HG02678 (cell line): ENCODE results near the gene NR2E3.

Experiments used
- ATAC-seq: cut with Tn5 transposase; IDR thresholded peaks from one replicate; pipeline ENCODE4 v1.9.1; 2021; ENCODE audit warnings: mild to moderate bottlenecking, moderate library complexity; ENCODE audit not compliant: unreplicated experiment

The NR2E3 gene

GRCh38 chr15:71810256-71811035, at the start of gene NR2E3:
TSS of gene NR2E3 (plus strand) at chr15:71810554. CDS start at chr15:71810744, 190 bp downstream.
- no peak for ATAC-seq

DNA sequence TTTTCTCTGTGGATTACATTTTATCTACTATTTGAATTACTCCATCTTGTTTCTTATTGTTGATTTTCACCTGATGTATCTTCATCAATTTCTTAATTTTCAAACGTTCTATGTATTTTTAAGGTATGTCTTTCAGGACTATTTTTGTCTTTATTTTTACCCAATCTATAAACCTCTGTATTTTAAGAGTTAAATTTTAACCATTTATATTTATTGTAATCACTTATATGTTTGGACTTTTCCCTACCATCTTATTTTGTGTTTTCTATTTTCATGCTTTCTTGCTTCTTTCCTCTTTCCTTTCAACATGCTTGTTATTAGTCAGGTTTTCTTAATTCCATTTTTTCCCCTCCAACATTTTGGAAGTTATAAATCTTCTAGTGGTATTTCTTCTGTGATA, 49.5 kb upstream of the NR2E3 start:
- no peak for ATAC-seq

DNA sequence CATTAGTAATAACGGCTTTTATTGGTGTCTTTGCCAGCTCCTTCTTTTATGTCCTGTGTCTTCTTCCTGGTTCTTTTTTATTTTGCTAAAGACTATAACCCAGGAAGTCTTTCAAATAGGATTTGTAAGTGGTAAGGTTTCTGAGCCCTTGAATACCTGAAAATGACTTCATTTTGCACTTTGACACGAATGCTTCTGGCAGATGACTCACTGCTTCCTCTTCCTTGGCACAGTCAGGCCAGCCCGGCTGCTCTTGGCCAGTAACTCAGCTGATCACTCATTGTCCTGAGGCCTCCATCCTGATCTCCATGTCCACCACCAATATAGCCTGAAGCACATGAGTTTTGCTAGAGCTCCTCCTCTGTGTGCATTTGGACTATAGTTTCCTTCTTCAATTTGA, 48.7 kb upstream of the NR2E3 start:
- ATAC-seq: no peak

DNA sequence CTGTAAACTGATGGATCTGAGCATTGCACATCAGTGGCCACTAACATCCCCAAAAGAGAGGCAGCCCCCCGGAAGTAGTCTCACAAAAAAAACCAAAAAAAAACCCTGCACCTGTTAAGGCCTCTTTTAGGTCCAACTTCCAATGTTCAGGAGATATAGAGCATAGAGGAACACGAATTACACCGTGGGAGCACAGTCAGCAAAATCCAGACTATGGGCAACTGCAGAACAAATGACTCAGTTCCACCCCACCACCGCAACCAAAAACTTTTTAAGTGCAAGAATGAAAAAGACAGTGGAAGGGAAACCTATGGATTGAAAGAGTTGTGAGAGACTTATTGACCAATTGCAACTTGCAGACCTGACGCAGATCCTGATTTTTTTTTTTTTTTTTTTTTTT, 42.2 kb upstream of the NR2E3 start:
- no peak for ATAC-seq

DNA sequence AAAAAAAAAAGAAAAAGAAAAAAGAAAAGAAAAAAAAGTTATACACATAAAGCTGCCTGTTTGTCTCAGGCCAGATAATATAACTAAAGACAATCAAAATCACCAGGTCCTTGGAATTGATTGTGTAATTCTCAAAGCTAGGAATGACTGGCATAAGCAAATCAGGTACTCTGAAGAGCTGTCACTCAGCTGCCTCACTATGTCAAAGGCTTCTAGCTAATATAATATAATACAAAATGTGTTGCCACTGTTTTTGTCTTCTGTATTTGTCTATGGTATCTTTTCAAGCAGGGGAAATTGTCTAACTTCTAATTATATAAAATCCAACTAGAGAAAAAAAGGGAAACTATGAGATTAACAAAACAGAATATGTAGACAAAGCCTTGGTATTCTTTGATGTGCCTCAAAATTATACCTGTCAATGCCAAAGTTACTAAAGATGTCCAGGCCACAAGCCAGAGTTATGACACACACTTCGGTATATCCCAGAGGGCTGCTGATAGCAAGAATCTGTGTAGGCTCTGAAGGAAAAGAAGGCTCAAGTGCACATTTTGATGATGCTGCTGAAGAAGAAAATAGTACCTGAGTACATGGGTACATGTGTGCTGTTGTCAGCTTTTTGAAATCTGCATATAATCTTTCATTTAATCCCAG, 37.0 kb upstream of the NR2E3 start:
- no peak for ATAC-seq

GRCh38 chr15:71775856-71776255, 34.5 kb upstream of the NR2E3 start:
- ATAC-seq: no peak

GRCh38 chr15:71776304-71776703, 34.0 kb upstream of the NR2E3 start:
- ATAC-seq: no peak

GRCh38 chr15:71777216-71777943, 33.0 kb upstream of the NR2E3 start:
- ATAC-seq: no peak

GRCh38 chr15:71779073-71779797, 31.1 kb upstream of the NR2E3 start:
- ATAC-seq: no peak

DNA sequence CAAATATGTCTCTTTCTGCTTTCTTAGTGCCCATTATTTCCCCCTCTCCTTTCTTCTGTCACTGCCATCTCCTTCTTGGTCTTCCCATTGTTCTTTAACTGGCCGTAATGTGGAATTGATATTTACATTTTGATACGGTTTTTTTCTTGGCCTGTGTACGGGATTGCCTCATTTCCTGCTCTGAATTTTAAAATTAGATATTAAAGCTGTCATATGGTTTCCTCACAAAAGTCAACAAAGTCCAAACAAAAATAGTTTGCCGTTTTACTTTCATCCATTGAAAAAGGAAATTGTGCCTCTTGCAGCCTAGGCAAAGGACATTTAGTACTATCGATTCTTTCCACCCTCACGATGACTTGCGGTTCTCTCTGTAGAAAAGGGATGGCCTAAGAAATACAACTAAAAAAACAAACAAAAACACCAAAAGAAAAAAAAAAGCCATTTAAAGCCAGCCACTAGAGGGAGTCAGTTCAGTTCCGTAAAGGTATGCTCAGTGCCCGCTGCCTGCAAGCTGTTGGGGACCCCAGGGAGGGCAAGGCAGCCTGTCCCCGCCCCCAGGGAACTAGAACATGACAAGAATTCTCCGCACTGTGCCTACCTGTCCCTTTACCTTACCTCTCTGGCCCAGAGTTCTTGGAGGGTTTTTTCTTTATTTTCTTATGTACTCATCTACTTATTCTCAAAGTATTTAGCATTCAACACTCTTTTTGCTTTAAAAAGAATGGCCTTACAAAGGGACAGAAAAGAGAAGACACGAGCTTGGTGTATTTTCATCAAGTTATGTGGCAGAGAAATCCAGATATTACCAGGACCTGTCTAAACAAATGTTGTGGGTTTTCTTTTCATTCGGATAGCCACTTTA, 30.0 kb upstream of the NR2E3 start:
- ATAC-seq: no peak

- ATAC-seq: no peak
These were observed 29.0 kb upstream of the NR2E3 start for GRCh38 chr15:71781179-71781964.

DNA sequence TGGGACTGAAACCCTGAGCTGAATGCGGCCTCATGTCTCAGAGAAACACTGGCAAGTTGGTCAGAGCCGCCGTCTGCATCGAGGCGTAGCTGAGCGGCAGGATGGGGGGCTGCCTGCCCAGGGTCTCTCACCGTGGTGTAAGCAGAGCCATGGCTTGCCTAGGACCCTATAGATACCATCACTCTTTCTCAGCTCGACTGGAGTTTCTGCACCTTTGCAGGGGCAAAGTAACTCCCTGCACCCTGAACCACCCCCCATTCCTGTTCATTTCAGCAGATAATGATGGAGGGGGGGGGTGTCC, 28.4 kb upstream of the NR2E3 start:
- ATAC-seq: no peak

- ATAC-seq: no peak
These were observed 27.8 kb upstream of the NR2E3 start for GRCh38 chr15:71782422-71783165.

DNA sequence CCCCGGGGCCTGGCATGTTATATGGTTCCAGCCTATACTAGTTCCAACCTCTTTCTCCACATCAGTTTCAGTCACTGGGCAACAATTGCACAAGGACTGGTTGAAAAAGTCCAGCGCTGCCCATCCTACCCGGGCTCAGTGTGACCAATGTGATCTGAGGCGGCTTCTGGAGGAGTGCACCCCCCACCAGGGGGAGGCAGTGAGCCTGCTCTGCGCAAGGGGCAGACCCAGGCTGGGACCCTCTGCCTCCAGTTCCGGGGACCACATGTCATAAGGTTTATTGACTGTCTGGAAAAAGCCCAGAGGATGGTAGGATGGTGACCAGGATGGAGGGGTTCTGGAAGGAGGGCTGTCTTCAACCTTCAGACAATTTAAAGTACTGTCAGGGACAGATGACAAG, 25.6 kb upstream of the NR2E3 start:
- no peak for ATAC-seq

GRCh38 chr15:71785996-71786395, 24.4 kb upstream of the NR2E3 start:
- no peak for ATAC-seq

GRCh38 chr15:71786673-71787072, 23.7 kb upstream of the NR2E3 start:
- ATAC-seq: no peak

DNA sequence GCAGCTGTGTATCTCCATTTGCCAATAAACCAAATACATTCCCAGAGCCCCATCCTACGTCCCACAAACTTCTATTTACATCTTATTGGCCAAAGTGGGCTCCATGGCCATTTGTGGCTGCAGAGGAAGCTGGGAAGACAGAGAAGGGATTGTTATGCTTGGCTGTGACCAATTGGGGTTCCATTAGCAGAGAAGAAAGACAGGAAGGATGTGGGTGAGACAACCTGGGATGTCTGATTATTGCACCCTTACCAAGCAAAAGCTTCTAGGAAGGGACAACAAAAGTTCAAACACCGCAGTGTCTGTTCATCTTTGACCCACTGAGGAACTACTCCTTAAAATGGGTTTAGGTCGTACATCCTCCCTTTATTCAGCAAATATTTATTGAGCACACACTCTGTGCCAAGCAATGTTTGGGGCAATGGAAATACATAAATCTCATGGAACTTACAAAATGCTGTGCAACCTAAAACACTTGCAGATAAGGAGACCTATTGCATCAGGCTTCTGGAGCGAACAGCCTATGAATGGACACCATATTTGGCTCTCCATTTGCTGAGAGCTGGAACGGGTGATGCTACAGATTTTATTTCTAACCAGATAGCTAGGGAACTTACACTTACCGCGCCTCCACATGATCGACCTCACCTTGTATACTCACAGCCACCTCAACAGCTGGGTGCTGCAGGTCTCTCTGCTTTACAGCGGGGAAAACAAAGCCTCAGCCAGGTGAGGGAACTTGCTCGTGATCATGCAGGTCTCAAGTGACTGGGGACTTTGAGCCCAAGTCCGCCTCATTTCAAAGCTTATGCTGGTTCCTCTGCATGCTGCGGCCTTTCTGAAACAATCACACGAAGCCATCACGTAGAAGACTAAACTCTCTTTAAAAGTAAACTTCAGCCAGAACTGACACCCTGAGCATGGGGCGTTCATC, 21.4 kb upstream of the NR2E3 start:
- ATAC-seq: no peak

DNA sequence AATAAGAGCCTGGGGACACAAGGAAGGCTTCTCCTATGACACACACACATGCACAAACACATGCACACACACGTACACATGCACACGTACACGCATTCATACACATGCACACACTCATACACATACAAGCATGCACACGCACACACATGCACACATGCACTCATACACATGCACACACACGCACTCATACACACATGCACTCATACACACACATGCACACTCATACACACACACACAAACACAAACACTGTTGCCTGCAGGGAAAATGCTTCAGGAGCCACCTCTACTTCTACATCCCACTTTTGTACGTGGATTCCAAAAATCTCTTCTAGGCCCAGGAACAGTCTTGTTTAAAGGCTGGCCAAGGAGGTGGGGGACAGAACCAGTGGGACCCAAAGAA, 20.7 kb upstream of the NR2E3 start:
- no peak for ATAC-seq
